SK-N-DZ (cell line): ENCODE measurements around the gene EXOSC5. TPM values are rescaled to one million over a fixed set of nuclear protein-coding genes. Genes with fewer than 3 reads are reported as not detected.
"Not testable (repeated sequence)": the region's sequence is repeated elsewhere in the genome, so short reads cannot be mapped to it uniquely, and the experiment has no call there.

Source experiments
- DNase-seq: peaks from one replicate; pipeline ENCODE4 v3.0.0-alpha.2; 2015; ENCODE audit warnings: low spot score
- polyA plus RNA-seq, 2 experiments: library from polyadenylated mRNA; depleted of rRNA; stranded (reverse); fragments of >200 nt; gene quantifications; 2 replicates each; pipeline ENCODE4 v1.2.3, GENCODE V29; 2014

EXOSC5 gene
- 161 and 180 TPM in 2 replicates for polyA plus RNA-seq (2014; cell fraction: cytosol; rRNA removed)
- 82.3 and 104 TPM in 2 replicates for polyA plus RNA-seq (2014; cell fraction: nucleus; rRNA removed)

DNA sequence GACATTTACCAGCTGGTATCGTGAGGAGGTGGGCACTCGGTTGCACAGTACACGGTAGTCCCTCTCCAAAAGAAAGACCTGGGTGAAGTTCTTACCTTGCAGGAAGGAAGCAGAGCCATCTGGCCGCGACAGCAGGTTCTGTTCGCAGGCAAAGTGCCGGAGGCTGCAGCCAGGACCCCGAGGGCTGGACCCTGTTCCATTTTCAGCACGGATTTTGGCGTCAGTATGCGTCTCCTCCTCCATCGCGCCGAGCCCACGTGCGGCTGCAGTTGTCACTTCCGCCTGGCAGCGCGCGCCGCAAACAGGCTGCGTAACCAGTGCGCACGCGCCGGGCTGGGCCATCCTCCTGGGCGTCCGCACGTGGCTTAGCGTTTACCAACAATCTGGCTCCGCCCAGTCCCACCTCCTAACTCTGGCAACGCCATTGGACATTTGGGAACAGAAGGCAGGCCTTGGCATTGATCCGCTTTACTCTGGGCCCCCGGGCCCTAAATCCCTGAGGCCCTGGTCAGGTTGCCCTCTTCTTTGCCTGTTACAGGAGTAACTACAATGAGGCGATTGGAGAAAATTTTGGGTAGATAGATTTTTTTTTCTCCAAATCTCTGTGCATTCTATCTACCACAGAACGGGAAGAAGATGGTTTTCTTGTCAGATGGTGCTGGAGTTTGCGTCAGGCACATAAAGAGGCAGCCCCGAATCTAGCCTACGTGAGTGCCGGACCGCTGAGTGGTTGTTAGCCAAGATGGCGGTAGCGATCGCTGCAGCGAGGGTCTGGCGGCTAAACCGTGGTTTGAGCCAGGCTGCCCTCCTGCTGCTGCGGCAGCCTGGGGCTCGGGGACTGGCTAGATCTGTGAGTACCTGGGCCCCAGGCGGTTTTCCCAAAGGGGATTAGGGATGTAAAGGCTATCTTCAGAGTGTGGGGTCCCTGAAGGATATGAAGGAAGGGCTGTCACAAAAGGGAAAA lies at the start of gene EXOSC5, which contains the start of gene BCKDHA:
EXOSC5 (minus strand) TSS at position 274 of the 964 bp plus-strand sequence; CDS start at position 243, 31 bp downstream.
BCKDHA (plus strand) TSS at position 733 of the 964 bp plus-strand sequence; CDS start at position 743, 10 bp downstream.
- peak; percentile 100 for DNase-seq

DNA sequence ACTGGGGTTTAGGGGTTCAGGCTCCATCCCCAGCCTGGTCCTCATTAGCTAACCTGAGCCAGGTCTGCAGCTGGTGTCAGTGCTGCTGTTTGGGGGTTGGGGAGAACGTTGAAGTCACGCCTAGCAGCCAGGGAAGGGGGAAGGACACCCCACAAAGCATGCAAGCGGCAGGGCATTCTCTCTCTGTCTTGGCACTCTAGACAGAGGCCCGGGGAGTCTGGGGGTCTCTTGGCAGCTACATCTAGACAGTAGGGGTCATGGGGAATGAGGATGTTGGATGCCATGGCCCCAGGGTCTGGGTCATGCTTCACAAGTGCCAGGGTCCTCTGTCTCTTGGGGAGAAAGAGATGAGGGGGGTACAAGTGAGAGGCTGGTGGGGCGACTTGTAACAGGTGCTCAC lies 48.4 kb upstream of the EXOSC5 start:
- DNase-seq: no peak

DNA sequence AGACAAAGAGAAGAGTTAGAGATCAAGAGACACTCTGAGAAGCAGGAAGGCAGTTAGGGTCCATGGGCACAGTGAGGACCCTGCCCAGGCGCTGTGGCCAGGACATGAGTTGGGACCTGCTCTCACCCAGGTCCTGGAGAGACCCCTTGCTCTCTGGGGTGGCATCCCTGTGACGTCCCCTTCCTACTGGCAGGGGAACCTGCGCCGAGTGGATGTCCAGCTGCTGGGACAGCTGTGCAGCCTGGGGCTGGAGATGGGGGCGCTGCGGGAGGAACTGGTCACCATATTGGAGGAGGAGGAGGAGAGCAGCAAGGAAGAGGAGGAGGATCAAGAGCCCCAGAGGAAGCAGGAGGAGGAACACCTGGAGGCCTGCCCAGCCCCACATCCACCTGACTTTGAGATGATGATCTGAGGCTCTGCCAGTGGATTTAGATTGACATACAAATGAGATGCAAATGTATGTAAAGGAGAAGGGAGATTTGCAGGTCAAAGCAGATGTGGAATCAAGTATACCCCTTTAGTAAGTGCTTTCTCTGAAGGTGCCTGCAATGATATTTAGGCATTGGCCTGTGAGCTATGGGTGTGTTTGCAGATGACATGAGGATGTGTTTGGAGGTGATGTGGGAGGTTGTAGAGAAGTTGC lies 46.8 kb upstream of the EXOSC5 start:
- no peak for DNase-seq

DNA sequence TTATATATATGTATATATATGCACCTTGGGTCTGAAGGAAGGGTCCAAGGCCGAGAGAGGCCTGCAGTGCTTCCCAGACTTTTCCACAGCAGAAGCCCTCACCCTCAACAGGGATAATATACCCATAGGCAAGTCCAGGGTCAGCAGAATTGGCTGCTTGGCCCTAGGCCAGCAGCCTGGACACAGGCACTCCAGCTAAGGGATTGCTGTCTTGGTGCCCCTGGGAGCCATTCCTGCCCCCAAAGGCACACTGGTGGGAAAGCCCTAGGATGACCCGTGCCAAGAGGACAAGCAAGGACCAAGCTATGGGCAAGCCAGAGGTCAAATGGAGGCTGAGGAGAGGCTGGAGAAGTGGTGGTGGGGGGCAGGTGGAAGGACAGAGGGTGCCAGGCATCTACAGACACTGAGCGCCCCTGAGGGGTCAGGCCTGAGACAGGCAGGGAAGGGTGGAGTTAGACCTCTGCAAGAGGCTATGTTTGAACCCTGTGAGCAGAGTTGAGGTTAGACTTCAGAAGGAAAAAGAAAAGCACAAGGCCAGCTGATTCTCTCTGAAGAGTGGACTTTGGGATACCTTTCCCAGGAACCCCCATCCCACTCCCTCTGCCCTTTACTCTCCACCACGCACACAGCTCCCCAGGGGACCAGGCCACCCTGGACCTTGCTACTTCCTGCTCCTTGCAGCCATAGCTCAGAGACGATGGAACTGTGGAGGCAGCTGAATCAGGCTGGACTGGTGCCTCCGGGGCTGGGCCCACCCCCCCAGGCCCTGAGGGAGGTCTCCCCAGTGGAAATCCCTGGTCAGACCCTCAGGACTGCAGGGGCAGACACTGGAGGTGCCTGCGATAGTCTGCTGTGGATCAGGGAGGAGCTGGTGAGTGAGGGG lies 45.6 kb upstream of the EXOSC5 start, which contains the start of gene ERICH4:
ERICH4 (plus strand) TSS at position 684 of the 883 bp plus-strand sequence; CDS start at position 698, 14 bp downstream.
- DNase-seq: no peak

DNA sequence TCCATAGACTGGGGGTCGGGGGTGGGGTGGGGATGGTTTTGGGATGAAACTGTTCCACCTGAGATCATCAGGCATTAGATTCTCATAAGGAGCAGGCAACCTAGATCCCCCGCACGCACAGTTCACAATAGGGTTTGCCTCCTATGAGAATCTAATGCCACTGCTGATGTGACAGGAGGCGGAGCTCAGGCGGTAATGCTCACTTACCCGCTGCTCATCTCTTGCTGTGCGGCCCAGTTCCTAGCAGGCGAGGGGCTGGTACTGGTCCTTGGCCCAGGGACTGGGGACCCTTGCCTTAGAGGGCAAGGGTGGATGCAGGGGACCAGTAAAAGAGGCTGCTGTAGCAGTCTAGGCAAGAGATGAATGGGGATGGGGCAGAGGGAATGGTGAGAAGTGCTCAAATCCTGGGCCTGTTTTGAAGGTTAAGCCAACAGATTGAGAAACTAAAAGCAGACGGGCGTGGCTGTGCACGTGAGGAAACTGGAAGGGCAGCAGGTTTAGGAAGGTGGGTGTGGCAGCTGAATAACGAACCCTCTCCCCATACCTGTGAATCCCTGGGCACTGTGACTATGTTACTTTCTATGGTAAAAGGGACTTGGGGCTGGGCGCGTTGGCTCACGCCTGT lies 44.3 kb upstream of the EXOSC5 start:
- DNase-seq: no peak

DNA sequence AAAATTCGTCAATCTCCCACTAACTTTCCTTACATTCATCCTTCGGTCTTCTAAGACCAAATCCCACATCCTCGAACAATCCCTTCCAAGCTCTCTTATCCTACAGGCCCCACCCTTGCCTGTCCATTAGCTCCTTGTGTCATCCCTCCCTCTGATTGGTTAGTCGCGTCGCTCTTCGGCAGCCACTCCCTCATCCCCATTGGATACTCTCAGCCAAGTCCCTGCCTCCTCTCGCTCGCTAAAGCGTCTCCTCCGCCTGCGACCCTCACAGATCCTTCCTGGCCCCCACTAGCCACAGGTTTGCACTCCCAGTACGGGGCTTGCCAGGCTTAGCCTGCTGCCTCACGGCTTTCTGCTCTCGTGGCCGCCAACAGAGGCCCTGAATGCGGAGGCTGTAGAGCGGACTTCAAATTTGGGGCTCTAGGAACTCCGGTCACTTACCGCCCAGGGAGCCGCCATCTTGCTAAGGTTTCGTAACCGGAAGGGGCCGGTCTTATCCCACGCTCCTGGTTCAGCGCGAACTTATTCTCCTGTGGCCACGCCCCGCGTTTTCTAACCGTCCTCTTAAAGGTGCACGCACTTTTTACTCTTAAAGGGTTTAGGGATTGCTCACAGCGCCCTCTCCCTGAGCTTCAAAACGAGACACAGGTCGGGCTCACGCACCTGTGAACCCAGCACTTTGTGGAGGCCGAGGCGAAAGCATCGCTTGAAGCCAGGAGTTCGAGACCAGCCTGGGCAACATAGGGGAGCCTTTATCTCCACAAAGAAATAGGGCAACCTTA lies 42.5 kb upstream of the EXOSC5 start, which contains the start of gene DMAC2:
DMAC2 (minus strand) TSS at position 472 of the 782 bp plus-strand sequence; CDS start at position 459, 13 bp downstream.
- DNase-seq: peak; percentile 98

DNA sequence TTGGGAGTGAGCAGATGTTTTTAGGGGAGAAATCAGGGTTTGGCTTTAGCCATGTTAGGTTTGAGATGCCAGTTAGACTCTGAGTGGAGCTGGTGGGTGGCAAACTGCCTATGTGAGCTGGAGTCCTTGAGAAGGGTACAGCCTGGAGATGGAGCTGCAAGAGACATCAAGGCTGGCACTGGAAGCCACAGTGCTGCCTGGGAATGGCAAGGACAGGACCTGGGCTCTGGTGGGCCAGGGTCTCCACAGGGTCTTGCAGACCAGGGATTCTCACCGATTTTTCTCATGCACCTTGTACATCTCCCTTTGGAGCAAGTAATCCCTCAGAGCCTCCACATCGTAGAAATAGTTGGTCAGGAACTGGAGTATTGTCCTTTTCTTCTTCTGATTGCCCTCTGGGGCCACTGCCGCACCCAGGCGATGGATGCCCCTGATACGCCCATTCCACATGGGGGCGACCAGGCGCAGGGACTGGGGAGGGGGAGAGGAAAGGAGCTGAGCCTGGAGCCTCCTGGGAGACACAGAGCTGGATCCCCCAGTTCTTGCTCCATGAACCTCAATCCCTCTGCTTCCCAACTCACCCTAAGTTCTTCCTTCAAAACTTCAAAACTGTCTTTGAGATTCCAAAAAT lies 40.9 kb upstream of the EXOSC5 start:
- DNase-seq: no peak

DNA sequence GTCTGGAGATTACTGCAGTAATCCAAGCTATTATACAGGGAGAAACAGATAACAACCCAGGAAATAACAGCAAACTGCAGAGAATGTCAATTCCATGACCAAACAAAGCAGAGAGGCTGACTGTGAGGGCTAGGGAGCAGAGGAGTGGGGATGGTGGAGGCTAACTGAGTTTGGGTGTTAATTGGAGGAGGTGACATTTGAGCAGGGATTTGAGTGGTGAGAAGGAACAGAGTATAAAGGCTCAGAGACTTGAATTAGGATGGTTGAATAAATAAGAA lies 39.5 kb upstream of the EXOSC5 start:
- DNase-seq: no peak

DNA sequence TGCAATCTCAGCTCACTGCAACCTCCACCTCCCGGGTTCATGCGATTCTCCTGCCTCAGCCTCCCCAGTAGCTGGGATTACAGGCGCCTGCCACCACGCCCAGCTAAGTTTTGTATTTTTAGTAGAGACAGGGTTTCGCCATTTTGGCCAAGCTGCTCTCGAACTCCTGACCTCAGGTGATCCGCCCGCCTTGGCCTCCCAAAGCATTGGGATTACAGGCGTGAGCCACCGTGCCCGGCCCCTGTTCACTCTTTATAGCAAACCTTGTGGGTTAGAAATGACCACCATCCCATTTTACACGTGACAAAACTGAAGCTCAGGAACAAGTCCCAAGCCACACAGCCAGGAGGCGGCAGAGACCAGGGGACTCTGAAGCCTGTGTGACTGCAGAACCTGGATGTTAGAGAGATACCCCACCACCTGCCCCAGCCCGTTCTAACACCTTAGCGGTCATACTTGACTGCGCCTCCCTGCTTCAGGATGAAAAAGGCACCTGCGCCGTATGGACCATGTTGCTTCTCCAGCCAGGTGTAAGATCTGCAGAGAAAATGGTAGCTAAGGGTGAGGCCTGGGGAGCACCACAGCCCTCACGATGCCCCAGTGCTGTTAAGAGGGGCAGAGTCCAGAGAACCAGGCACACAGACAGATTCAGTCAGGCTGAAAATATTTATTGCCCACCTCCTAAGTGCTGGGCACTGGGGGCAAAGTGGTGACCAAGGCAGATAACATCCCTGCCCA lies 38.9 kb upstream of the EXOSC5 start:
- no peak for DNase-seq

DNA sequence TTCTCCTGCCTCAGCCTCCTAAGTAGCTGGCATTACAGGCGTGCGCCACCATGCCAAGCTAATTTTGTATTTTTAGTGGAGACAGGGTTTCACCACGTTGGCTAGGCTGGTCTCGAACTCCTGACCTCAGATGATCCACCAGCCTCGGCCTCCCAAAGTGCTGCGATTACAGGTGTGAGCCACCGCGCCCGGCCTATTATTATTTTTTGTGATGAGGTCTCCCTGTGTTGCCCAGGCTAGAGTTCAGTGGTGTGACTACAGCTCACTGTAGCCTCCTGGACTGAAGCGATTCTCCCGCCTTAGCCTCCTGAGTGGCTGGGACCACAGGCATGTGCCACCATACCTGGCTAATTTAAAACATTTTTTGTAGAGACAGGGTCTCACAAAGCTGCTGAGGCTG lies 38.2 kb upstream of the EXOSC5 start:
- not testable (repeated sequence) for DNase-seq

DNA sequence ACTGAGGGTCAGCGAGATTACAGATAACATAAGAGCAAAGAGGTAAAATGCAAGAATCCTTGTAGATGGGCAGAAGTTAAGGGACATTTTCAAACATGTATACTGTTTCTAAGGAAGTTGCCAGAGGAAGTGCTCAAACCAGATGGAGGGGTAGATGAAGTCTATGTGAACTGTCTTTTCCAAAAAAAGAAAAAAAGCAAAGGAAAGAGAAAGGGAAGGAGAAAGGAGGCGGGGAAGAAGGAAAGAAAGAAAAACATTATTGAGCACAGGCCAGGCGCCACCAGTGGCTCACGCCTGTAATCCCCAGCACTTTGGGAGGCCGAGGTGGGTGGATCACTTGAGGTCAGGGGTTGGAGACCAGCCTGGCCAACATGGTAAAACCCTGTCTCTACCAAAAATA lies 37.3 kb upstream of the EXOSC5 start:
- no peak for DNase-seq

DNA sequence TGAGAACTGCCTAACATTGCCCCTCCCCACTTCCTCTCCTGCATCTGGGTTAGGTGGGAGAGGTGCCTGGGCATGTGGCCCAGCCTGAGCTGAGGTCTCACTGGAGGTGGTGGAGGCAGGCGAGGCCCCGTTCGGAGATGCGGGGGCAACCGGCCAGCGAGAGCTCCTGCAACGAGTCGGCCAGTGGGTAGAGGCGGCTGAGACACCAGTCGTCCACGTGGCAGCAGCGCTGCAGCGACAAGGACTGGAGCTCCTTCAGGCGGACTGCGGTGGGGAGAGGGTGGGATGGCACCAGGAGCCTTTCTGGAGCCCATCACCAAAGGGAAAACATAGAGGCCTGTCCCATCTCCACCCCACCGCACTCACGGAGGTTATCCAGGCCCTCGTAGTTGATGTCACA lies 36.0 kb upstream of the EXOSC5 start:
- DNase-seq: no peak

DNA sequence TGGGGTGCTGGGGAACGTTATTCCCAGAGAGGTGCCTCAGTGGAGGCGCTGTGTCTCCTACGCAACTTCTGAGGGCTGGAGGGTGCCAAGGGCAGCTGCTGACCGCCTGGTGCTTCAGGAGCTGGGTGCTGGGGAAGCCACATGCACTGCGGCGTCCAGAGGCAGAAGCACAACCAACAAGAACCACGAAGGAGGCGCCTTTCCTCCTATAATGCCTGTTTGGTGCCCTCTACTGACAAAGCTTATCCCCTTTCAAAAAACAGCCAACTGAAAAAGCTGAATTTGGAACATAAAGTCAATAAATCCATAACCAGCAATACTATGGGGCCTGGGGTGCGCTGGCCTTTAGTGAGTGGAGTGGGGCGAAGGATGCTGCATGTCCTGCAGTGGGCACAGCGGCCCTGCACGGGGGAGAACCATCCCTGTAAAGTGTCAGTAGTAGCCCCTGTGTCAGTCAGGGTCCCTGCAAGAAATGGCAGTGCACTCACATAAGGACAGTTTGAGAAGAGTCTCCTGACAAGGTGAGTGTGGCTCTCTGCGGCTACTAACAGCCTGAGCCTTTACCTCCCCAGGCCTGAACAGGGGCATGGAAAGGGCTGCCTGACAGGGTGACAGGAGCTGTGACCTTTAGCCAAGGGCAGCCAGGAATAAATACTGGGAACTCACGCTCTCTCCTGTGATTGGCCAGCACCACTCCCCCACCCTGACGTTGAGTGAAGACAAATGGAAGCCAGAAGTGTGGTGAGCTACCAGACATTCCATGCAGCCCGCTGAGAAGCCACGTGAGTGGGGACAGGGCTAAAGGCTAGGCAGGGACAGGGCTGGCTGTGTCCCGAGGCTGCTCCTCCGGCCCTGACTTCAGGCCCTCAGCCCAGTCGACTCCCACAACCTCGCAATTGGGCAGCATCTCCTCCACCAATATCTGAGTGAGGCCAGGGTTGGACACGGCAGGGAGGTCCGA lies 34.5 kb upstream of the EXOSC5 start:
- DNase-seq: no peak

DNA sequence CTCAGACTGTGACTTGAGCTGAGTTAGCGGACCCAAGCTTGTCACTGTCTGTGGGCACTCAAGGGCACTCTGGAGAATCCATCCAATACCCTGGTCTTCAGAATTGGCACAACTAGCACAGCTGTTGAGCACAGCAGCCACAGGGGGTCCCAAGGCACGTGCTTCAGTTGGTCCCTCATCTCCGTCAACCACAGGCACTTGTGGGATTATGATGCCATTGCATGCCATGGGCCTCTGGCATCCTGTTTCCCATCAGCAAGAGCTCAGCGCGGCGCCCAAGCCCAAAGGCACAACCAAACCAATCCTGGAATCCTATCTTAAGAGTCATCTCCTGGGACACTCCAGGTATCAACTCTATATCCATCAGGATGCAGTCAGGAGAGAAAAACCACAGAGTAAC lies 33.8 kb upstream of the EXOSC5 start:
- no peak for DNase-seq

DNA sequence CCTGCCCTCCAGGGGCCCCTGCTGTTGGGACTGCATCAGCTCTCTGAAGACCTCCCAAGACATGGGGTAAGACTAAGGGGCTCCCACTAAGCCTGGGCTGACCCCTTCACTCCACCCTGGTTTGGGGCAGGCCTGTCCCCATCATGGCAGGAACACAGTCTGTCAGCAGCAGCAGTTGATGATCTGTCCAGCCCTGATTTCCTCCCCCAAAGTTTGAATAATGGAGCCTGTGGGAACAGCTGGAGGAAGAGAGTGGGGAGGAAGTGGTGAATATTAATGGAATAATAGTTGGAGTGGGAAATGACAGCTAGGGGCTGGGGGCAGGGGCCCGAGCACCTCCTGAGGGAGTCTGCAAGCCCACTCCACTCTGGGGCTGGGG lies 31.3 kb upstream of the EXOSC5 start:
- DNase-seq: no peak

DNA sequence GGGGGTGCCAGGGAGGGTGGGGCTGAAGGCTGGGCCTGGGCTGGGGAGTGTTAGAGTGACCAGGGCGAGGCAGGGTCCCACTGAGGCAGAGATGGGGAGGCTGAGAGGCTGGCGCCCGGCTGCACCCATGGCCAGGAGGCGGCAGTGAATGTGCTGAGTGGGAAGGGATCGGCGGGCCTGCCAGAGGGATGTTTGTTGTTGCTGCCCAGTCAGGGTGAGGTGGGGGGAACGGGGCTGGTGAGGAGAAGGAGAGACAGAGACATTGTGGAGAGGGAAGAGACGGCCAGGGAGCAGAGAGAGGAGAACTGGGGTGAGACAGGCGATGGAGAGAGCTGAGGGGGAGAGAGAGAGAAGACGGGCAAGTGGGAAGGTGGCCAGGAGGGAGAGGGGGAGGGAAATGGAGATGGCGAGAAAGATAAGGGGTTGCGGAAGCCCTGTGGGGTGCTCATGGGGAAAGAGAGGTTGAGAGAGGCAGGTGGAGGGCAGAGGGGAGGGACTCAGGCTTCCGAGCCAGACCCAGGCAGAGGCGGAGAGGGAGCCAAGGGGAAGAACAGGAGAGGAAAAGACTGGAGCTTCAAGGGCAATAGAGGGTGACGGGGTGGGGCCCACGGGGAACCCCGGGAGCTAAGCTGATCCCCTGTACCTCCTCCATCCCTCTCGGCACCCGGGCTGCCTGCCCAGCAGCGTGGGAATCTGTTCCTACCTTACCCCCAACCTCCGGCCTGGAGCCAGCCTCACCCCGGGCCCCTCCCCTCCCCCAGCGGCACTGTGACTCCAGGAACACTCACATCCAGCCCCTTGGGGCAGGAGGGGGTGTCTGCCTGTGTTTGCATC lies 30.7 kb upstream of the EXOSC5 start:
- DNase-seq: peak; percentile 58
